ENCODE measurements around the gene MKKS.

- no peak for TF ChIP-seq NFIB (CRISPR knock-in tag; IDR thresholded peaks at IDR 0.05; ENCODE audit: borderline replicate concordance)
- TF ChIP-seq TCF7 (IDR thresholded peaks at IDR 0.05; ENCODE audit: low read depth), result no peak
- no peak for TF ChIP-seq DZIP1 (CRISPR knock-in tag; IDR thresholded peaks at IDR 0.05)
- no peak for TF ChIP-seq CEBPG (CRISPR knock-in tag; IDR thresholded peaks at IDR 0.05)
These were observed 71.3 kb downstream of the MKKS start for GRCh38 chr20:10362674-10363073.

Measured in HepG2 (cell line).